GM18505 (cell line): Measurements from ENCODE around the gene USPL1.
A peak's percentile ranks its signal among the peaks of the same experiment; 100 is the strongest.

Source experiments
- ATAC-seq: cut with Tn5 transposase; IDR thresholded peaks from one replicate; pipeline ENCODE4 v1.9.1; 2021; ENCODE audit not compliant: unreplicated experiment
- POLR2A ChIP-seq: IDR thresholded peaks from 4 replicates; pipeline ENCODE4 v1.6.1; 2011; ENCODE audit warnings: borderline replicate concordance; ENCODE audit not compliant: insufficient read depth, insufficient read length; ENCODE audit errors: extremely low read depth

The USPL1 gene

GRCh38 chr13:30676672-30677071, 59.0 kb downstream of the USPL1 start:
- TF ChIP-seq POLR2A: no peak
- ATAC-seq: no peak

GRCh38 chr13:30679483-30680330, 62.0 kb downstream of the USPL1 start:
- ATAC-seq: no peak
- TF ChIP-seq POLR2A: no peak

- TF ChIP-seq POLR2A: no peak
- ATAC-seq: no peak
Observed at GRCh38 chr13:30681843-30682242, 64.1 kb downstream of the USPL1 start.

- no peak for ATAC-seq
- TF ChIP-seq POLR2A: no peak
Observed at GRCh38 chr13:30685320-30685859, 67.7 kb downstream of the USPL1 start.

GRCh38 chr13:30685987-30686386, 68.3 kb downstream of the USPL1 start:
- no peak for TF ChIP-seq POLR2A
- no peak for ATAC-seq

- ATAC-seq: no peak
Observed at GRCh38 chr13:30687601-30688000, 69.9 kb downstream of the USPL1 start.

GRCh38 chr13:30689752-30690151, 72.0 kb downstream of the USPL1 start:
- TF ChIP-seq POLR2A: no peak
- peak; percentile 9 for ATAC-seq

More at GRCh38 chr13:30687601-30688000, 69.9 kb downstream of the USPL1 start:
- TF ChIP-seq POLR2A: no peak

- TF ChIP-seq POLR2A: no peak
- ATAC-seq: peak; percentile 77
Observed at GRCh38 chr13:30690282-30691188, 72.8 kb downstream of the USPL1 start.

GRCh38 chr13:30692113-30692512, 74.4 kb downstream of the USPL1 start:
- ATAC-seq: no peak
- no peak for TF ChIP-seq POLR2A

GRCh38 chr13:30696278-30697176, 78.8 kb downstream of the USPL1 start:
- TF ChIP-seq POLR2A: no peak
- ATAC-seq: peak; percentile 62

- no peak for TF ChIP-seq POLR2A
- ATAC-seq: no peak
Observed at GRCh38 chr13:30697177-30697953, 79.6 kb downstream of the USPL1 start.

GRCh38 chr13:30697996-30698401, 80.3 kb downstream of the USPL1 start:
- TF ChIP-seq POLR2A: no peak
- ATAC-seq: no peak
